GM04503 (cell line): Measurements from ENCODE around the gene TFDP2.

Source experiments
- DNase-seq: peaks from one replicate; pipeline ENCODE4 v3.0.0-alpha.2; 2012; ENCODE audit warnings: low read depth

Gene TFDP2

GRCh38 chr3:141960731-141961130, 188.6 kb downstream of the TFDP2 start:
- DNase-seq: peak; percentile 21

GRCh38 chr3:141959589-141960554, 189.5 kb downstream of the TFDP2 start:
- DNase-seq: peak; percentile 34

GRCh38 chr3:141955175-141955574, 194.2 kb downstream of the TFDP2 start:
- peak; percentile 32 for DNase-seq

GRCh38 chr3:141952611-141953010, 196.7 kb downstream of the TFDP2 start:
- DNase-seq: no peak

- DNase-seq: no peak
Observed at GRCh38 chr3:141950572-141951493, 198.5 kb downstream of the TFDP2 start.

GRCh38 chr3:141949972-141950371, 199.4 kb downstream of the TFDP2 start:
- no peak for DNase-seq

GRCh38 chr3:141949399-141949798, 199.9 kb downstream of the TFDP2 start:
- DNase-seq: no peak

GRCh38 chr3:141945726-141946485, 203.4 kb downstream of the TFDP2 start:
- no peak for DNase-seq

- no peak for DNase-seq
Observed at GRCh38 chr3:141942006-141942405, 207.3 kb downstream of the TFDP2 start.

GRCh38 chr3:141941093-141941492, 208.3 kb downstream of the TFDP2 start:
- DNase-seq: no peak

- DNase-seq: peak; percentile 59
Observed at GRCh38 chr3:141940194-141940776, 209.1 kb downstream of the TFDP2 start.

- no peak for DNase-seq
Observed at GRCh38 chr3:141939759-141940158, 209.6 kb downstream of the TFDP2 start.

- DNase-seq: no peak
Observed at GRCh38 chr3:141938011-141938500, 211.3 kb downstream of the TFDP2 start.

- no peak for DNase-seq
Observed at GRCh38 chr3:141934354-141934753, 215.0 kb downstream of the TFDP2 start.

GRCh38 chr3:141933421-141934300, 215.7 kb downstream of the TFDP2 start:
- no peak for DNase-seq

GRCh38 chr3:141930801-141931200, 218.5 kb downstream of the TFDP2 start:
- no peak for DNase-seq

- no peak for DNase-seq
Observed at GRCh38 chr3:141929341-141929995, 219.9 kb downstream of the TFDP2 start.

GRCh38 chr3:141928631-141929270, 220.6 kb downstream of the TFDP2 start:
- DNase-seq: no peak

GRCh38 chr3:141926929-141927328, 222.4 kb downstream of the TFDP2 start:
- DNase-seq: no peak
